ENCODE results near the gene C12orf42. TPM values are rescaled to one million over a fixed set of nuclear protein-coding genes. Genes with fewer than 3 reads are reported as not detected.

The C12orf42 gene
- total RNA-seq, 1 experiment from 2014 or later: not detected

- ChIA-PET RAD21 (ENCODE audit: low non-redundant PET in 1 of 2, low total read pairs in 2 of 2, uncharacterized antibody in 2 of 2, unreplicated experiment in 2 of 2) (no interaction called here), POLR2A (no interaction called here), CTCF (no interaction called here)
- Histone ChIP-seq H3K4me3 (replicated peaks in 1 of 2; ENCODE audit: low read depth in 1 of 2, low read length in 2 of 2) (no peak overlapping the region), H3K36me3 (ENCODE audit: control insufficient read depth in 1 of 2, insufficient read depth in 2 of 2, low read length in 2 of 2) (no peaks in the 10 kb centered on the region), H3K9ac (ENCODE audit: low read length) (no peak overlapping the region), H3K27ac (ENCODE audit: low read depth, low read length) (no peak overlapping the region), H3K9me3 (ENCODE audit: control insufficient read depth in 1 of 2, insufficient read depth in 1 of 2, low read depth in 1 of 2, low read length in 2 of 2) (no peaks in the 10 kb centered on the region), H3K79me2 (ENCODE audit: insufficient read depth, low read length) (no peaks in the 10 kb centered on the region), H3K27me3 (ENCODE audit: insufficient read depth, low read length) (no peaks in the 10 kb centered on the region), H3K4me1 (ENCODE audit: control insufficient read depth in 1 of 2, insufficient read depth in 2 of 2, low read length in 2 of 2) (no peaks in the 10 kb centered on the region), H3K9me2 (ENCODE audit: insufficient read depth) (no peaks in the 10 kb centered on the region), H2AFZ (ENCODE audit: low read depth, low read length, poor library complexity, severe bottlenecking) (no peak overlapping the region), H3K4me2 (ENCODE audit: low read length) (no peak overlapping the region), H4K20me1 (ENCODE audit: insufficient read depth) (no peaks in the 10 kb centered on the region)
- TF ChIP-seq, protein P1, sequence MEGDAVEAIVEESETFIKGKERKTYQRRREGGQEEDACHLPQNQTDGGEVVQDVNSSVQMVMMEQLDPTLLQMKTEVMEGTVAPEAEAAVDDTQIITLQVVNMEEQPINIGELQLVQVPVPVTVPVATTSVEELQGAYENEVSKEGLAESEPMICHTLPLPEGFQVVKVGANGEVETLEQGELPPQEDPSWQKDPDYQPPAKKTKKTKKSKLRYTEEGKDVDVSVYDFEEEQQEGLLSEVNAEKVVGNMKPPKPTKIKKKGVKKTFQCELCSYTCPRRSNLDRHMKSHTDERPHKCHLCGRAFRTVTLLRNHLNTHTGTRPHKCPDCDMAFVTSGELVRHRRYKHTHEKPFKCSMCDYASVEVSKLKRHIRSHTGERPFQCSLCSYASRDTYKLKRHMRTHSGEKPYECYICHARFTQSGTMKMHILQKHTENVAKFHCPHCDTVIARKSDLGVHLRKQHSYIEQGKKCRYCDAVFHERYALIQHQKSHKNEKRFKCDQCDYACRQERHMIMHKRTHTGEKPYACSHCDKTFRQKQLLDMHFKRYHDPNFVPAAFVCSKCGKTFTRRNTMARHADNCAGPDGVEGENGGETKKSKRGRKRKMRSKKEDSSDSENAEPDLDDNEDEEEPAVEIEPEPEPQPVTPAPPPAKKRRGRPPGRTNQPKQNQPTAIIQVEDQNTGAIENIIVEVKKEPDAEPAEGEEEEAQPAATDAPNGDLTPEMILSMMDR (IDR thresholded peaks at IDR 0.05 in 2 of 3, conservative IDR thresholded peaks at IDR 0.05 in 1 of 3; ENCODE audit: borderline replicate concordance in 1 of 3, insufficient read depth in 1 of 3, low read depth in 2 of 3, low read length in 2 of 3): no peak
- TF ChIP-seq, protein P2, sequence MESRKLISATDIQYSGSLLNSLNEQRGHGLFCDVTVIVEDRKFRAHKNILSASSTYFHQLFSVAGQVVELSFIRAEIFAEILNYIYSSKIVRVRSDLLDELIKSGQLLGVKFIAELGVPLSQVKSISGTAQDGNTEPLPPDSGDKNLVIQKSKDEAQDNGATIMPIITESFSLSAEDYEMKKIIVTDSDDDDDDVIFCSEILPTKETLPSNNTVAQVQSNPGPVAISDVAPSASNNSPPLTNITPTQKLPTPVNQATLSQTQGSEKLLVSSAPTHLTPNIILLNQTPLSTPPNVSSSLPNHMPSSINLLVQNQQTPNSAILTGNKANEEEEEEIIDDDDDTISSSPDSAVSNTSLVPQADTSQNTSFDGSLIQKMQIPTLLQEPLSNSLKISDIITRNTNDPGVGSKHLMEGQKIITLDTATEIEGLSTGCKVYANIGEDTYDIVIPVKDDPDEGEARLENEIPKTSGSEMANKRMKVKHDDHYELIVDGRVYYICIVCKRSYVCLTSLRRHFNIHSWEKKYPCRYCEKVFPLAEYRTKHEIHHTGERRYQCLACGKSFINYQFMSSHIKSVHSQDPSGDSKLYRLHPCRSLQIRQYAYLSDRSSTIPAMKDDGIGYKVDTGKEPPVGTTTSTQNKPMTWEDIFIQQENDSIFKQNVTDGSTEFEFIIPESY (IDR thresholded peaks at IDR 0.05; ENCODE audit: extremely low read depth, insufficient replicate concordance, low read length): no peak
- TF ChIP-seq RAD21 (IDR thresholded peaks at IDR 0.05; ENCODE audit: low read depth): no peak
- TF ChIP-seq, protein P3, sequence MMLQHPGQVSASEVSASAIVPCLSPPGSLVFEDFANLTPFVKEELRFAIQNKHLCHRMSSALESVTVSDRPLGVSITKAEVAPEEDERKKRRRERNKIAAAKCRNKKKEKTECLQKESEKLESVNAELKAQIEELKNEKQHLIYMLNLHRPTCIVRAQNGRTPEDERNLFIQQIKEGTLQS (IDR thresholded peaks at IDR 0.05): no peak
- TF ChIP-seq MAX (IDR thresholded peaks at IDR 0.05): no peak
- TF ChIP-seq ZFX (IDR thresholded peaks at IDR 0.05): no peak
- no peak for TF ChIP-seq POLR2A (IDR thresholded peaks at IDR 0.05; ENCODE audit: borderline replicate concordance, extremely low read depth, insufficient read depth, insufficient read length)
- no peak for TF ChIP-seq POLR2AphosphoS5 (IDR thresholded peaks at IDR 0.05; ENCODE audit: low read depth, low read length)
- no peak for TF ChIP-seq EZH2 (IDR thresholded peaks at IDR 0.05)
- TF ChIP-seq YY1 (IDR thresholded peaks at IDR 0.05; ENCODE audit: extremely low read depth, insufficient replicate concordance, low read depth, low read length): no peak
- no peak for TF ChIP-seq CEBPB (IDR thresholded peaks at IDR 0.05; ENCODE audit: low read depth)
- TF ChIP-seq CBX3 (IDR thresholded peaks at IDR 0.05; ENCODE audit: low read depth): no peak
- TF ChIP-seq JUND (IDR thresholded peaks at IDR 0.05): no peak
- TF ChIP-seq SRF (IDR thresholded peaks at IDR 0.05; ENCODE audit: low read depth): no peak
- no peak for TF ChIP-seq FOSL1 (IDR thresholded peaks at IDR 0.05; ENCODE audit: low read depth)
- no peak for TF ChIP-seq EGR1 (IDR thresholded peaks at IDR 0.05; ENCODE audit: low read depth)
- no peak for ATAC-seq
- DNase-seq (ENCODE audit: low read depth, low spot score): no peak
- no TSS peak for BruUV-seq (replicated peaks)
- intact Hi-C loops (cut with micrococcal nuclease): no loop called here
These were observed 25.0 kb upstream of the C12orf42 start for GRCh38 chr12:103520686-103521215.

Measured in HCT116 (cell line).